Neural cell (in vitro differentiated cells): ENCODE measurements around the gene LINGO1.

ENCODE experiments used
- POLR2AphosphoS5 ChIP-seq: IDR thresholded peaks from 2 replicates; pipeline ENCODE4 v1.6.1; 2012
- SMC3 ChIP-seq: fragments of 450-650 bp; conservative IDR thresholded peaks from 2 replicates; pipeline ENCODE4 v1.6.1; 2014; ENCODE audit warnings: antibody characterized with exemption, mild to moderate bottlenecking, moderate library complexity; ENCODE audit not compliant: poor library complexity

DNA sequence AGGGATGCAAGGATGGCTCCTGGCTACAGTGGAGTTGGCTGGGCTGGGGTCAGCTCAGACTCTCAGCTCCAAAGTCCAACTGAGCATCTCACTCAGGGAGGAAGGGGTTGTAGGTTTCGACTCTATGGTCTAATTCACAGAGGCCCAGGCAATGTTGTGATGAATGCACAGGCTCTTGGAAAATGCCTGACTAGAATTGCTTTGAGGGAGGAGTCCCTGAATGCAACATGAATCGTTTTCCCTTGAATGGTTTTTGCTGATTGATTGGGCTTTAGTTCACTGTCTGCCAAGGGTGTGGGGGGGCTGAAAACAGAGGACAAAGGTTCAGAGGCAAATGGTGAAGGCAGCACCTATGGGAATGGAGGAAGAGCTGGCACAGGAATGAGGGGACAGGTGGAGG lies 48.6 kb upstream of the LINGO1 start:
- TF ChIP-seq SMC3 (no peak), POLR2AphosphoS5 (no peak)
